ENCODE data around the gene GPR158.

GPR158 gene

GRCh38 chr10:25508112-25508815 lies 333.5 kb downstream of the GPR158 start:
- ChIA-PET CTCF (no interaction called here), POLR2A (no interaction called here)
- TF ChIP-seq, protein P1, sequence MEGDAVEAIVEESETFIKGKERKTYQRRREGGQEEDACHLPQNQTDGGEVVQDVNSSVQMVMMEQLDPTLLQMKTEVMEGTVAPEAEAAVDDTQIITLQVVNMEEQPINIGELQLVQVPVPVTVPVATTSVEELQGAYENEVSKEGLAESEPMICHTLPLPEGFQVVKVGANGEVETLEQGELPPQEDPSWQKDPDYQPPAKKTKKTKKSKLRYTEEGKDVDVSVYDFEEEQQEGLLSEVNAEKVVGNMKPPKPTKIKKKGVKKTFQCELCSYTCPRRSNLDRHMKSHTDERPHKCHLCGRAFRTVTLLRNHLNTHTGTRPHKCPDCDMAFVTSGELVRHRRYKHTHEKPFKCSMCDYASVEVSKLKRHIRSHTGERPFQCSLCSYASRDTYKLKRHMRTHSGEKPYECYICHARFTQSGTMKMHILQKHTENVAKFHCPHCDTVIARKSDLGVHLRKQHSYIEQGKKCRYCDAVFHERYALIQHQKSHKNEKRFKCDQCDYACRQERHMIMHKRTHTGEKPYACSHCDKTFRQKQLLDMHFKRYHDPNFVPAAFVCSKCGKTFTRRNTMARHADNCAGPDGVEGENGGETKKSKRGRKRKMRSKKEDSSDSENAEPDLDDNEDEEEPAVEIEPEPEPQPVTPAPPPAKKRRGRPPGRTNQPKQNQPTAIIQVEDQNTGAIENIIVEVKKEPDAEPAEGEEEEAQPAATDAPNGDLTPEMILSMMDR (IDR thresholded peaks at IDR 0.05; ENCODE audit: insufficient read depth, low read length, missing control alignments), result no peak
- no peak for DNase-seq (ENCODE audit: low read depth, low spot score)
- H3K4me3 ChIP-seq (ENCODE audit: low read depth, low read length), result no peak overlapping the region

DNA sequence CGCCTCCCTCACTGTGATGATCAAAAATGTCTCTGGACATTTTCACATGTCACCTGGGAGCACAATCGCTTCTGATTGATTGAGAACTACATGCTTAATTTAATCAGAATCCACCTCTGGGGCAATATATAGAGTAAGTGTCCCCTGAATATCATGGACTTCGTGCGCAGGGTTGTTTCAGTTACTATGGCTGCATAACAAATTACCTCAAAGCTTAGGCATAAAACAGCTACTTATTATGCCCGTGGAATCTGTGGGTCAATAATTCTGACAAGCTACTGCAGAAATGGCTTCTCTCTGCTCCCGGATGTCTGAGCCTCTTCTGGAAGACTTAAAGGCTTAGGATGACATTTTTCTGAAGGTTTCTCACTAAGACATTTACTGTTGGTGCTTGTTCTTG lies 334.4 kb downstream of the GPR158 start:
- no peak for DNase-seq (ENCODE audit: low read depth, low spot score)
- TF ChIP-seq, protein P1 (IDR thresholded peaks at IDR 0.05; ENCODE audit: insufficient read depth, low read length, missing control alignments), result no peak
- ChIA-PET CTCF (no interaction called here), POLR2A (no interaction called here)
- no peak overlapping the region for H3K4me3 ChIP-seq (ENCODE audit: low read depth, low read length)

GRCh38 chr10:25522294-25522693 lies 347.5 kb downstream of the GPR158 start:
- no peak overlapping the region for H3K4me3 ChIP-seq (ENCODE audit: low read depth, low read length)
- TF ChIP-seq, protein P1 (IDR thresholded peaks at IDR 0.05; ENCODE audit: insufficient read depth, low read length, missing control alignments), result no peak
- DNase-seq (ENCODE audit: low read depth, low spot score), result no peak
- CTCF ChIA-PET, result no interaction called here
- POLR2A ChIA-PET, result no interaction called here

DNA sequence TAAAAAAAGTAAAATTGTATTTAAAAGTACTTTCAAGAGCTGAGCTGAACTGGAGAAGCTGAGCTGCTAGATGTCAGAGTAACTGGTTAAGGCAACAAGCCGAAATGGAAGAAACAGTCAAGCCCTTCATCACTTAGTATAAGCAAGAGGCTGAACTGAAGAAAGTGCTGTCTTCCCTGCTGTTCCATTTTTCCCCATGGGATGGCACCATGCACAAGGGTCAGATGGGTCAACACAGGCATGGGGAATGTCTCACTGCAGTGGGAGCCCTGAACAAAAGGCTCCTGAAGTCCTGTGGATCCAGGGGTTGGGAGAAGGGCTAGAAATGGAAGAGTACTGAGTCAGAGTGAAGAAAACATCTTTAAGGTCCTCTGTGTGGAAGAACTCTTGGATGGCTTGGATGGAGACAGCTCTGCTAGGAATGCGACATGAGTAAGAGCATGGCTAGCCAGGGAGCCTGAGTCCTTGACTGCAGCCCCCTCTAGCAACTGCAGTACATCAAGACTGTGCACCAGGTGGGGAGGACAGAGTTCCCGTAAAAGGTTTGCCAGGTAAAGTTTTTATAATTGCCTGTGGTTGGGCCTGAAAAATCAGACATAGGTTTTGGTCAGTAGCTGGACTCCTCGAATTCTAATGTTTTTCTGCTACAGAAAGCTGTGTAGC lies 348.3 kb downstream of the GPR158 start:
- POLR2A ChIA-PET, result no interaction called here
- H3K4me3 ChIP-seq (ENCODE audit: low read depth, low read length), result no peak overlapping the region
- DNase-seq (ENCODE audit: low read depth, low spot score), result no peak
- CTCF ChIA-PET, result no interaction called here
- TF ChIP-seq, protein P1 (IDR thresholded peaks at IDR 0.05; ENCODE audit: insufficient read depth, low read length, missing control alignments), result no peak

- TF ChIP-seq, protein P1 (IDR thresholded peaks at IDR 0.05; ENCODE audit: insufficient read depth, low read length, missing control alignments), result no peak
- H3K4me3 ChIP-seq (ENCODE audit: low read depth, low read length), result no peak overlapping the region
- DNase-seq (ENCODE audit: low read depth, low spot score), result no peak
- POLR2A ChIA-PET, result no interaction called here
- CTCF ChIA-PET, result no interaction called here
Measured at GRCh38 chr10:25530306-25530705, 355.5 kb downstream of the GPR158 start.

GRCh38 chr10:25531457-25532061 lies 356.8 kb downstream of the GPR158 start:
- TF ChIP-seq, protein P1 (IDR thresholded peaks at IDR 0.05; ENCODE audit: insufficient read depth, low read length, missing control alignments), result no peak
- ChIA-PET CTCF (no interaction called here), POLR2A (no interaction called here)
- H3K4me3 ChIP-seq (ENCODE audit: low read depth, low read length), result no peak overlapping the region
- DNase-seq (ENCODE audit: low read depth, low spot score), result no peak

Data from AG04449 (cell line).